ENCODE data around the gene KLHDC7A.

KLHDC7A gene

GRCh38 chr1:18486195-18486594 lies 5.5 kb downstream of the KLHDC7A start:
- Histone ChIP-seq H3K4me3 (ENCODE audit: extremely low read depth, insufficient read depth, low read length, poor library complexity, severe bottlenecking) (no peak overlapping the region), H3K4me1 (ENCODE audit: control insufficient read depth, insufficient read depth, low read length, poor library complexity, severe bottlenecking) (peaks cover 2% of the 10 kb centered on the region), H3K36me3 (ENCODE audit: control insufficient read depth, insufficient read depth, low read length) (no peaks in the 10 kb centered on the region), H3K27ac (ENCODE audit: low read depth, low read length, severe bottlenecking) (no peak overlapping the region), H3K9me3 (ENCODE audit: control insufficient read depth, low read length) (no peaks in the 10 kb centered on the region)
- 56 to 61% methylated on average over 3 to 4 of the region's 7 CpGs for WGBS, 2 experiments (ENCODE audit: insufficient coverage in 2 of 2)

- Histone ChIP-seq H3K4me1 (ENCODE audit: control insufficient read depth, insufficient read depth, low read length, poor library complexity, severe bottlenecking) (no peaks in the 10 kb centered on the region), H3K27ac (ENCODE audit: low read depth, low read length, severe bottlenecking) (no peak overlapping the region), H3K9me3 (ENCODE audit: control insufficient read depth, low read length) (no peaks in the 10 kb centered on the region), H3K4me3 (ENCODE audit: extremely low read depth, insufficient read depth, low read length, poor library complexity, severe bottlenecking) (no peak overlapping the region), H3K36me3 (ENCODE audit: control insufficient read depth, insufficient read depth, low read length) (no peaks in the 10 kb centered on the region)
- WGBS, 2 experiments (ENCODE audit: insufficient coverage in 2 of 2): 80 to 83% methylated on average over 1 of the region's 2 CpGs
Observed at GRCh38 chr1:18489417-18490143, 8.8 kb downstream of the KLHDC7A start.

GRCh38 chr1:18491168-18491567 lies 10.4 kb downstream of the KLHDC7A start:
- WGBS, 2 experiments (ENCODE audit: insufficient coverage in 2 of 2): 80 to 100% methylated on average over 1 of the region's 3 CpGs
- no peaks in the 10 kb centered on the region for H3K36me3 ChIP-seq (ENCODE audit: control insufficient read depth, insufficient read depth, low read length)
- no peaks in the 10 kb centered on the region for H3K4me1 ChIP-seq (ENCODE audit: control insufficient read depth, insufficient read depth, low read length, poor library complexity, severe bottlenecking)
- no peak overlapping the region for H3K27ac ChIP-seq (ENCODE audit: low read depth, low read length, severe bottlenecking)
- H3K9me3 ChIP-seq (ENCODE audit: control insufficient read depth, low read length): no peaks in the 10 kb centered on the region
- no peak overlapping the region for H3K4me3 ChIP-seq (ENCODE audit: extremely low read depth, insufficient read depth, low read length, poor library complexity, severe bottlenecking)

GRCh38 chr1:18494304-18494703 lies 13.6 kb downstream of the KLHDC7A start:
- WGBS, 2 experiments (ENCODE audit: insufficient coverage in 2 of 2): 60 to 92% methylated on average over 1 to 2 of the region's 3 CpGs
- Histone ChIP-seq H3K9me3 (ENCODE audit: control insufficient read depth, low read length) (no peaks in the 10 kb centered on the region), H3K27ac (ENCODE audit: low read depth, low read length, severe bottlenecking) (no peak overlapping the region), H3K4me1 (ENCODE audit: control insufficient read depth, insufficient read depth, low read length, poor library complexity, severe bottlenecking) (no peaks in the 10 kb centered on the region), H3K4me3 (ENCODE audit: extremely low read depth, insufficient read depth, low read length, poor library complexity, severe bottlenecking) (no peak overlapping the region), H3K36me3 (ENCODE audit: control insufficient read depth, insufficient read depth, low read length) (no peaks in the 10 kb centered on the region)

GRCh38 chr1:18495635-18496034 lies 14.9 kb downstream of the KLHDC7A start:
- no peaks in the 10 kb centered on the region for H3K4me1 ChIP-seq (ENCODE audit: control insufficient read depth, insufficient read depth, low read length, poor library complexity, severe bottlenecking)
- H3K9me3 ChIP-seq (ENCODE audit: control insufficient read depth, low read length): no peaks in the 10 kb centered on the region
- H3K27ac ChIP-seq (ENCODE audit: low read depth, low read length, severe bottlenecking): no peak overlapping the region
- WGBS, 2 experiments (ENCODE audit: insufficient coverage in 2 of 2): 84 to 100% methylated on average over 3 to 5 of the region's 5 CpGs
- no peaks in the 10 kb centered on the region for H3K36me3 ChIP-seq (ENCODE audit: control insufficient read depth, insufficient read depth, low read length)
- no peak overlapping the region for H3K4me3 ChIP-seq (ENCODE audit: extremely low read depth, insufficient read depth, low read length, poor library complexity, severe bottlenecking)

- 63 to 86% methylated on average over 1 of the region's 1 CpG for WGBS, 2 experiments (ENCODE audit: insufficient coverage in 2 of 2)
- Histone ChIP-seq H3K4me3 (ENCODE audit: extremely low read depth, insufficient read depth, low read length, poor library complexity, severe bottlenecking) (no peak overlapping the region), H3K27ac (ENCODE audit: low read depth, low read length, severe bottlenecking) (no peak overlapping the region), H3K4me1 (ENCODE audit: control insufficient read depth, insufficient read depth, low read length, poor library complexity, severe bottlenecking) (no peaks in the 10 kb centered on the region), H3K9me3 (ENCODE audit: control insufficient read depth, low read length) (no peaks in the 10 kb centered on the region), H3K36me3 (ENCODE audit: control insufficient read depth, insufficient read depth, low read length) (no peaks in the 10 kb centered on the region)
Observed at GRCh38 chr1:18496056-18496455, 15.3 kb downstream of the KLHDC7A start.

- 89 to 94% methylated on average over 7 to 8 of the region's 8 CpGs for WGBS, 2 experiments (ENCODE audit: insufficient coverage in 2 of 2)
Observed at GRCh38 chr1:18496497-18497235, 15.9 kb downstream of the KLHDC7A start.

GRCh38 chr1:18501833-18502232 lies 21.1 kb downstream of the KLHDC7A start:
- no peaks in the 10 kb centered on the region for H3K36me3 ChIP-seq (ENCODE audit: control insufficient read depth, insufficient read depth, low read length)
- H3K9me3 ChIP-seq (ENCODE audit: control insufficient read depth, low read length): no peaks in the 10 kb centered on the region
- WGBS, 2 experiments (ENCODE audit: insufficient coverage in 2 of 2): 95 to 100% methylated on average over 1 to 3 of the region's 4 CpGs
- no peak overlapping the region for H3K27ac ChIP-seq (ENCODE audit: low read depth, low read length, severe bottlenecking)
- no peaks in the 10 kb centered on the region for H3K4me1 ChIP-seq (ENCODE audit: control insufficient read depth, insufficient read depth, low read length, poor library complexity, severe bottlenecking)
- H3K4me3 ChIP-seq (ENCODE audit: extremely low read depth, insufficient read depth, low read length, poor library complexity, severe bottlenecking): no peak overlapping the region

More at GRCh38 chr1:18496497-18497235, 15.9 kb downstream of the KLHDC7A start:
- Histone ChIP-seq H3K4me3 (ENCODE audit: extremely low read depth, insufficient read depth, low read length, poor library complexity, severe bottlenecking) (no peak overlapping the region), H3K4me1 (ENCODE audit: control insufficient read depth, insufficient read depth, low read length, poor library complexity, severe bottlenecking) (no peaks in the 10 kb centered on the region), H3K27ac (ENCODE audit: low read depth, low read length, severe bottlenecking) (no peak overlapping the region), H3K36me3 (ENCODE audit: control insufficient read depth, insufficient read depth, low read length) (no peaks in the 10 kb centered on the region), H3K9me3 (ENCODE audit: control insufficient read depth, low read length) (no peaks in the 10 kb centered on the region)

GRCh38 chr1:18504609-18505008 lies 23.9 kb downstream of the KLHDC7A start:
- Histone ChIP-seq H3K4me1 (ENCODE audit: control insufficient read depth, insufficient read depth, low read length, poor library complexity, severe bottlenecking) (no peaks in the 10 kb centered on the region), H3K36me3 (ENCODE audit: control insufficient read depth, insufficient read depth, low read length) (no peaks in the 10 kb centered on the region), H3K4me3 (ENCODE audit: extremely low read depth, insufficient read depth, low read length, poor library complexity, severe bottlenecking) (no peak overlapping the region), H3K27ac (ENCODE audit: low read depth, low read length, severe bottlenecking) (no peak overlapping the region), H3K9me3 (ENCODE audit: control insufficient read depth, low read length) (no peaks in the 10 kb centered on the region)
- WGBS, 2 experiments (ENCODE audit: insufficient coverage in 2 of 2): 80 to 100% methylated on average over 1 of the region's 3 CpGs

- H3K4me1 ChIP-seq (ENCODE audit: control insufficient read depth, insufficient read depth, low read length, poor library complexity, severe bottlenecking): no peaks in the 10 kb centered on the region
- no peaks in the 10 kb centered on the region for H3K36me3 ChIP-seq (ENCODE audit: control insufficient read depth, insufficient read depth, low read length)
- H3K9me3 ChIP-seq (ENCODE audit: control insufficient read depth, low read length): no peaks in the 10 kb centered on the region
- H3K27ac ChIP-seq (ENCODE audit: low read depth, low read length, severe bottlenecking): no peak overlapping the region
- no peak overlapping the region for H3K4me3 ChIP-seq (ENCODE audit: extremely low read depth, insufficient read depth, low read length, poor library complexity, severe bottlenecking)
Observed at GRCh38 chr1:18505666-18506065, 24.9 kb downstream of the KLHDC7A start.

GRCh38 chr1:18508084-18508483 lies 27.4 kb downstream of the KLHDC7A start:
- Histone ChIP-seq H3K4me3 (ENCODE audit: extremely low read depth, insufficient read depth, low read length, poor library complexity, severe bottlenecking) (no peak overlapping the region), H3K9me3 (ENCODE audit: control insufficient read depth, low read length) (no peaks in the 10 kb centered on the region), H3K27ac (ENCODE audit: low read depth, low read length, severe bottlenecking) (no peak overlapping the region), H3K4me1 (ENCODE audit: control insufficient read depth, insufficient read depth, low read length, poor library complexity, severe bottlenecking) (no peaks in the 10 kb centered on the region), H3K36me3 (ENCODE audit: control insufficient read depth, insufficient read depth, low read length) (no peaks in the 10 kb centered on the region)
- WGBS, 2 experiments (ENCODE audit: insufficient coverage in 2 of 2): no CpG with 5 or more reads among the region's 1 CpG

Data from mesodermal cell (in vitro differentiated cells).